ENCODE measurements around the gene DEFB124.
"Not testable (repeated sequence)": the region's sequence is repeated elsewhere in the genome, so short reads cannot be mapped to it uniquely, and the experiment has no call there.

The DEFB124 gene, protein sequence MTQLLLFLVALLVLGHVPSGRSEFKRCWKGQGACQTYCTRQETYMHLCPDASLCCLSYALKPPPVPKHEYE

GRCh38 chr20:31474758-31475427 lies at the start of gene DEFB124, which contains the start of gene REM1:
Gene DEFB124 (minus strand): TSS chr20:31475127. CDS start chr20:31473013, 2,114 bp downstream.
Gene REM1 (plus strand): TSS chr20:31475288. CDS start chr20:31476446, 1,158 bp downstream.
- DNase-seq, result no peak

DNA sequence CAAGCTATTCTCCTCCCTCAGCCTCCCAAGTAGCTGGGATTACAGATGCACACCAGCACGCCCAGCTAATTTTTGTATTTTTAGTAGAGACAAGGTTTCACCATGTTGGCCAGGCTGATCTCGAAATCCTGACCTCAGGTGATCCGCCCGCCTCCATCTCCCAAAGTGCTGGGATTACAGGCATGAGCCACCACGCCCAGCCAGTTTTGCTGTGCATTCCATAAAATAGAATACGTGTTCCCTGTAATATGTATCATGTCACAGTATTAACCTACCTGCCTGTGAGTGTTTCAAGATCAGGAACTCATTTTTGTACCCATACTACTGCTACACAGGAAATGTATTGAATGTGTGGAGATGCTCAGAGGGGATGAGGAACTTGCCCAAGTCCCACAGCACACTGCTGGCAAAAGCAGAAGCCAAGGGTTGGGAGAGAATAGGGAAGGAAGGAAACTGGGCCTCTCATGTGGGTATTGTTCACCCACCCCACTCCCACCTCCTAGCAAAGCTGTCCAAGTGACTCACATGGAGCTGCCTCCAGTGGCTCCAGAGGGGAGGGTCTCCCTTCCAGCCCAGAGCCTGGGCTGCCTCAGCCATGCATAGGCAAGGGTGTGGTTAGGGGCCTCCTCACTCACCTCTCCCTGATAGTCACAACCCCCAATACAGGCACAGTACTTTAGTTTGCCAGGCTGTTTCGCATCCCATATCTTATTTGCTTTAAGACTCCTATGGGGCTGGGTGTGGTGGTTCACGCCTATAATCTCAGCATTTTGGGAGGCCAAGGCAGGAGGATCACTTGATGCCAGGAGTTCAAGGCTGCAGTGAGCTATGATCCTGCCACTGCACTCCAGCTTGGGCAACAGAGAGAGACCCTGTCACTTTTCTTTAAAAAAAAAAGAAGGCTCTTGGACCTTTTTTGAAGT lies 48.7 kb upstream of the DEFB124 start:
- DNase-seq, result no peak

DNA sequence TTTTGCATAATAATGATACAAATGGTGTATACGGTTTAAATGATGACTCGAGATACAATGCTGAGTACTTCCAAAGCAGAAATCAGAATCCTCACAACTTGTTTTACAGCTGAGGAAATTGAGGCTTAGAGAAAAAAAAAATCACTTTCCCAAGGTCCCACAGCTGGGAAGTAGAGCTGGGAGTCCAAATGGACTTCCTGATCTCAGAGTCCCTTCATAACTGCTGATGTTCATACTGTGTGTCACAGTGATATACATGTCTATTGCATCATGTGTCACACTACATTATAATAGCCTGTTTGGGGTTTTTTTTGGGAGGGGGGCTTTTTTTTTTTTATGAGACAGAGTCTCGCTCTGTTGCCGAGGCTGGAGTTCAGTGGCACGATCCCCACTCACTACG lies 47.8 kb upstream of the DEFB124 start:
- DNase-seq, result no peak

DNA sequence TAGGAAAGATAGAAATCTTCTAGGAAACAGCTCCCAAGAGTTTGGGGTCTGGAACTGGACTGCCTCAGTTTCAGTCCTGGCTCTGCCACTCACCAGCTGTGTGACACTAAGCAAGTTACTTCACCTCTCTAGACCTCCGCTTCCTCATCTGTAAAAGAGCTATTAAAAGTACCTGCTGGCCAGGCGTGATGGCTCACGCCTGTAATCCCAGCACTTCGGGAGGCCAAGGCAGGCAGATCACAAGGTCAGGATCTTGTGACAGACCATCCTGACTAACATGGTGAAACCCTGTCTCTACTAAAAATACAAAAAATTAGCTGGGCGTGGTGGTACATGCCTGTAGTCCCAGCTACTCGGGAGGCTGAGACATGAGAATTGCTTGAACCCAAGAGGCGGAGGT lies 46.3 kb upstream of the DEFB124 start:
- DNase-seq, result not testable (repeated sequence)

DNA sequence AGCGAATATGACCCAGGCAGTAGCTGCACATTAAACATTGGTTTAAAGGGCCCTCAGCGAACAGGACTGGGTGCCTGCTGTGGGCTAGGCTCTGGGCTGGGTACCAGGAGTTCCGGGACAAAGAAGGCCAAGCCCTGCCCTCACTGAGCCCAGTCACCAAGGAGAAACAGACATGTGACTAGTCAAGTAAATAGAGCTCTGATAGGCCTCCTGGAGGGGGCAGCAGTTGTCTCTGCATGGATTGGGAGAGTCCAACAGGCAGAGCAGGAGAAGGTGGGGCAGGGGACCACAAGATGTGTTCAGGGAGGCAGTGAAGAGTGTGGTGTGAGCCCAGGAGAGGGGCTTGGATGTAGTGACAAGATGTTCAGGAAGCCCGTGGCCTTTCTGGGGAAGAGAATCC lies 42.4 kb upstream of the DEFB124 start:
- no peak for DNase-seq

GRCh38 chr20:31516651-31517050 lies 41.7 kb upstream of the DEFB124 start:
- no peak for DNase-seq

DNA sequence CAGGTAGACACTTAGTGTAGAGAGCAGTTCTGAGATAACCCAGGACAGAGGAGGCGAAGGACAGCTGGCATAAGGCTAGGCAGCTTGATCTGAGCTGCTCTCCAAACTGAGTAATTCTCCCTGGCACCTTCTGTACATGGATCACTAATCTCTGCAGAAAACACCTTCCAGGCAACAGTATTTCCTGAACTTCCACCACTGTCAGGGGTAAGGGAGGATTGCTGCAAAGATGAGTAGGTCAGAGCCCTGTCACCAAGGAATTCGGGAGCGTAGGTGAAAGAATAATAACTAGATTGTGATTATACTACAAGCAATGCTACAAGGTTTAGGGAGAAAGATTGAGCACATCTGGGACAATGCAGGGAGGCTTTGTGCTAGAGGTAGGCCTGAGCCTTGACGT lies 41.2 kb upstream of the DEFB124 start:
- DNase-seq, result no peak

DNA sequence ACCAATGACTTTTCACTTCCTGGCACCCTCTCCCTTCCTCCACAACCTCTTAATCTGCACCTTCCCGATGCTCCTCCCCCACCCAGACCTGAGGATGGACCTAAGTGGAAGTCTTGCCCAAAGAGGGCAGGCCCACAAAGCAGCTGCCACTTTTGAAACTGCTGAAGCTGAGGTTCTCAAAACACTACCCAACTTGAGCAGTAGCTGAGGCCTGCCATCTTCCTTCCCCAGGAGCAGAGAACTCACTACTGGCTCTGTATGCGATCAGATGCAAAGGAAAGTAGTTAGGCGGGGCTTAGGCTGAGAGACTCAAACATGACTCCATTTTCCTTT lies 40.8 kb upstream of the DEFB124 start:
- DNase-seq, result no peak

- no peak for DNase-seq
Observed at GRCh38 chr20:31515072-31515774, 40.3 kb upstream of the DEFB124 start.

DNA sequence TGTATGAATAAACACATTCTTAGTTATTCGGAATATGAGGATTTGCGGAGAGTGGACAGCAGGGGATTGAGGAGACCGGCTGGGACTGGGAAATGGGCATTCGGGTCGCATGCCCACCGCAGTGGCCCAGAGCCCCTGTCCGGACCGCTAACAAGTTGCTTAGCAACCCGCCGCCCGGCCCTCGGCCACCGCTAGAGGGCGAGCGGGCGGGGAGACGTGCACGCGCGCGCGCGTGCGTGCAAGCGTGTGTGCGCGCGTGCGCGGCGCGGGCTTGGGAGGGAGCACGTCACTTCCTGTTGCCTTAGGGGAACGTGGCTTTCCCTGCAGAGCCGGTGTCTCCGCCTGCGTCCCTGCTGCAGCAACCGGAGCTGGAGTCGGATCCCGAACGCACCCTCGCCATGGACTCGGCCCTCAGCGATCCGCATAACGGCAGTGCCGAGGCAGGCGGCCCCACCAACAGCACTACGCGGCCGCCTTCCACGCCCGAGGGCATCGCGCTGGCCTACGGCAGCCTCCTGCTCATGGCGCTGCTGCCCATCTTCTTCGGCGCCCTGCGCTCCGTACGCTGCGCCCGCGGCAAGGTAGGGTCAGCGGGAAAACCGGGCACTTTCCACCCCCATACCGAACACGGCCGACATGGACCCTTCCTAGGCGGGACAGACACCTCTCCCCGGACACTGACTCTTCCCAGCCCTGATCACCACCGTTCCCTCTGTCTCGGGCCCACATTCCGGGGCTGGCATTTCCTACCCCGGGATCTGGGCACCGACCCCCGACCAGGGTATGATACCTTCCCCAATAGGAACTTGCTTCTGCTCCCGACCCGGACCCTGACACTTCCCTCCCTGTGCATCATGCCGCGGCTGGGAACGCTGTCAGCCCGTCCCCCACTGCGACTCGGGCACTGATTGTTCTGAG lies 39.5 kb upstream of the DEFB124 start, which contains the start of gene HM13:
TSS of gene HM13 (plus strand) at position 289 of the 918 bp plus-strand sequence. CDS start at position 399, 110 bp downstream.
- DNase-seq, result peak; percentile 81

- no peak for DNase-seq
Observed at GRCh38 chr20:31508517-31509244, 33.8 kb upstream of the DEFB124 start.

GRCh38 chr20:31505903-31506302 lies 31.0 kb upstream of the DEFB124 start:
- no peak for DNase-seq

DNA sequence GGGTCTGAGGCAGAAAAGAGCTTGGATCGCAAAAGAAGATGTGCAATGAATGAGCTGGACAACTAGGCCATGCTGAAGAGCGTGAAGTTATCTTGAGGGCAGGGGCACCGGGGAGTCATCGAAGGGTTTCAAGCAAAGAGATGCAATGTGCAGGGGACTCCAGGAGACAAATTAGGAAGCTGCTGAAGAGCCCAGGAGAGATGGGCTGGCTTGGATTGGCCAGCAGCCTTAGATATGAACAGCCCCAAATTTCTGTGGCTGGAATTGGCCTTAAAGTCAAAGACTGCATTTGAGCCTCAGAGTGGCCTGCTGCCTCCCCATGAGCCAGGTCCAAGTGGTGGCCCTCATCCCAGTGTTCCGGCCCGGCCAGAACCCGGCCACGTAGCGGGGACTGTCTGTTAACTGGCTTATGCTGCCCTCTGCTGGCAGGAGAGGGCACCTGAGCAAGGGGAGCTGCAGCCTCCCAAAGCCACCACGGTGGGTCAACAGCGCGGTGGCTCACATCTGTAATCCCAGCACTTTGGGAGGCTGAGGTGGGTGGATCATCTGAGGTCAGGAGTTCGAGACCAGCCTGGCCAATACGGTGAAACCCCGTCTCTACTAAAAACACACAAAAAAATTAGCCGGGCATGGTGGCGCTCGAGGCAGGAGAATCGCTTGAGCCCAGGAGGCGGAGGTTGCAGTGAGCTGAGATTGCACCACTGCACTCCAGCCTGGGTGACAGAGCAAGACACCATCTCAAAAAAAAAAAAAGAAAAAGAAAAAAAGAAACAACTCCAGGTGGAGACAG lies 28.2 kb upstream of the DEFB124 start:
- peak; percentile 11 for DNase-seq

DNA sequence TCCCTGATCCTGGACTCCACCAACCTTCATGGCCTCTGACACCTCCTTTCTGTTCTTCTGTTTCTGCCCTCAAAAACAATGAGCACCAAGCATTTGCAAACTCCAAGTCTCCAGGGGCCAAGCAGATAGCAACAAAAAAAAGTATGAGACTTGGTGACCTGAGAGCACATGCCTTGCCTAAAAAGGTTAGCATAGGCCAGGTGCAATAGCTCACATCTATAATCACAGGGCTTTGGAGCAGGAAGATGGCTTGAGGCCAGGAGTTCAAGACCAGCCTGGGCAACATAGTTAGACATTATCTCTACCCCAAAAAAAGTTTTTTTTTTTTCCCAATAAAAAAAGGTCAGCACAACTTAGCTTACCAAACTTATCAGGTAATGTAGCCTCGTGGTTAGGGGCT lies 25.6 kb upstream of the DEFB124 start:
- no peak for DNase-seq

DNA sequence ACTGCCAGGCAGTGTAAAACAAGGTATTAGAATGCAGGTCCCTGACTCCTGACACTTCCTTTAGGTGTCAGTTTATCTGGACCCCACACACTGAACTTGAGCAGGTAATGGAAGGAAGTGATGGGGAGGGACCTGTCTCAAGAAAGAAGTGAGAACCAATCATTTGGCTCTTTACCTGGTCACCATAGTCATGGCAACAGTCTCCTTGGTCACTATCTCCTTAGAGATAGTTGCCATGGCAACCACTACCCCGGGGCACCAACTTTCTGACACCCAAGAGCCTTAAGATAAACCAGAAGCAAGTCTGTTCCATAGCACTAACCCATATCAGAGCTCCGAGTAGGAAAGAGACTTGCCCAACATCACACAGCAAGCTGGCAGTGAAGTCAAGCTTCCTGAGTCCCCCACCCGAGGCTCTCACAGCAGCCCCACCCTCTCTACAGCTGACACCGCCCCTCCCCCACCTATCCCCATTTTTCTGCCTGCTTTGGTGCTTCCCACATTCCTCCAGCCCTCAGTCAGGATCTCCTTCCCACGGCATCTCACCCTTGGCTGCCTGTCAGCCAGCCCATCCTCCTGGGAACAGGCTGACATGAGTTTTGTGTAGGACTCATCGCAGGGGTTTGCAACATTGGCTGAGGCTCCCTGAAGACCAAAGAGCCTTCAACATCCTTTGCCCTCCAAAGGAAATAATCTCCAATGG lies 23.1 kb upstream of the DEFB124 start:
- DNase-seq, result no peak

DNA sequence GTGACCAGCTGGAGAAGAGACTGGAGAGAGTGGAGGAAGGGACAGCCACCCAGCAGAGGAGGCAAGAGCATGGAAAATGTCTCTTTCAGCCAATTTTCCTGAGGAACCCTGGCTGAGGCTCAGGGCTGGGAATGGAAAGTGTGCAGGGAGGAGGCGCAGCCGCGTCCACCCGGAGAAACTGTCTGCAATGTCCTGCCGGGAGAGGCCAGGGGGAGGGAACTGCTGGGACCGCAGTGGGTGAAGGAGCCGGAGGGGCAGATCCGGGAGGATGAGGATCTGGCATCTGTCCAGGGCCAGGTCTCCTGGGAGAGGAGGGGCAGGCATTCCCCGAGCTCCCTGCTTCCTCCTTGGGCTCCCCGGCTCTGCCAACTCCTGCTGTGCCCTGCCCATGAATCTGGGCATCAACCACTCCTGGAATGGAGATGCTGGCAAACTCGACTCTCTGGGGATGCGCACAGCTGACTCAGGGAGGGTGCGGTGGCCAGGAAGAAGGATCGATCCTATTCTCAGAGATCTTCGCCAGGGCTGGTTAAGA lies 21.9 kb upstream of the DEFB124 start:
- no peak for DNase-seq

- no peak for DNase-seq
Observed at GRCh38 chr20:31494131-31494530, 19.2 kb upstream of the DEFB124 start.

DNA sequence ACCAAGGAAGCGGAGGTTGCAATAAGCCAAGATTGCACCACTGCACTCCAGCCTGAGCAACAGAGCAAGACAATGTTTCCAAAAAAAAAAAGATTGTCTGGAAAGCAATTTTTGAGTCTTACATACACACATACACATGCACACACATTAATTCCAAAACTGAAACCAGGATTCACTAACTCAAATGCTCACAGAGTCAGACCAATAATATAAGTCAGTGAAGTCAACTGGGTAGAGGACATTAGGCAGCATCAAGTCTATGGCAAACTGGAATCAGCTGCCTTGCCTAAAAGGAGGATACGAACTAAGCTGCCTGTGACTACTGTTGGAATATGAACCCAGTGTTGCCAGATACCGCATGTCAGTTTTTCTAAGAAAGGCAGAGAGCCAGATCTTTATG lies 15.8 kb upstream of the DEFB124 start:
- no peak for DNase-seq

DNA sequence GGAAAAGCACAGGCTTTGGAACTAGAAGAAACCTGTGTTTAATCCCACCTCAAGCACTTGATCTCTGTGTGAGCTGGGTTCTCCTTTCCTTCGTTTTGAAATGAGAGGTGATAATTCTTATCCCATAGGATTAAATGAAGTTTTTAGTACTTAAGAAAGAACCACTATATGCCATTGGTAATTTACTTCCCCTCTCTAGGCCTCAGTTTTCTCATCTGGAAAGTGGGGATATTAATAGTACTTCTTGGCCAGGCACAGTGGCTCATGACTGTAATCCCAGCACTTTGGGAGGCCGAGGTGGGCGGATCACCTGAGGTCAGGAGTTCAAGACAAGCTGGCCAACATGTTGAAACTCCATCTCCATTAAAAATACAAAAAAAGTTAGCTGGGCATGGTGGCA lies 14.2 kb upstream of the DEFB124 start:
- no peak for DNase-seq

DNA sequence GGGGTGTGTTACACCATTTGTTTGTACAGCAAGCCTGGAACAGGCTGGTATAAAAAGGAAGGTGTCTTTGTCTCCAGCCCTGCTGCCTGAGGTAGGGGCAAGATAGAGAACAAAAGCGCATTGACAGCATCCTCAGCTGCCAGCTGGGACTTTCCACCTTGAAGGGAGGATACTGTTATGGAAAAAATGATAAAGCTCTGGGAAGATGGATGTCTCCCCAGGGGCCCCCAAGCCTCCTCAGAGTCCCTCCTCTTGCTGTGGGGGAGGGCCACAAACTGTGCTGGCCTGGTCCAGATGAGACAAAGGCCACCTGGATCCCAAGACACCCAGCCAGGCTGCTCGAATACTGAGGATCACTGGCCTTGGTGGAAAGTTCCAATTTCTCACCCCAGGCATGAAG lies 13.2 kb upstream of the DEFB124 start:
- no peak for DNase-seq

Measured in DMS79 (cell line).